HUES6 (cell line): Measurements from ENCODE around the gene U2AF1L4.

Experiments
- H3K27ac ChIP-seq: 2 replicates; pipeline ENCODE4 v1.7.0; 2013; ENCODE audit warnings: low read depth, mild to moderate bottlenecking, low read length, inconsistent platforms
- H3K27me3 ChIP-seq: 2 replicates; pipeline ENCODE4 v1.6.1; 2013; ENCODE audit warnings: low read length; ENCODE audit not compliant: control insufficient read depth, insufficient read depth
- H3K36me3 ChIP-seq: 2 replicates; pipeline ENCODE4 v1.6.1; 2013; ENCODE audit warnings: low read length; ENCODE audit not compliant: control insufficient read depth, insufficient read depth
- H3K4me1 ChIP-seq: 2 replicates; pipeline ENCODE4 v1.6.1; 2013; ENCODE audit warnings: low read length; ENCODE audit not compliant: control insufficient read depth, insufficient read depth
- H3K4me3 ChIP-seq: 2 replicates; pipeline ENCODE4 v1.5.1; 2013; ENCODE audit warnings: low read depth, low read length
- H3K9ac ChIP-seq: one replicate; pipeline ENCODE4 v1.6.1; 2013; ENCODE audit warnings: mild to moderate bottlenecking, low read length
- H3K9me3 ChIP-seq: 2 replicates; pipeline ENCODE4 v1.6.1; 2013; ENCODE audit warnings: low read depth, low read length; ENCODE audit not compliant: control insufficient read depth, insufficient read depth

The U2AF1L4 gene

GRCh38 chr19:35755550-35756376, 10.5 kb upstream of the U2AF1L4 start:
- Histone ChIP-seq H3K9me3 (no peaks in the 10 kb centered on the region), H3K36me3 (peaks cover 25% of the 10 kb centered on the region), H3K4me1 (peaks cover 11% of the 10 kb centered on the region), H3K9ac (peak overlapping the region; percentile 34), H3K27me3 (peaks cover 11% of the 10 kb centered on the region; the same call in 1 of the 2 replicates), H3K27ac (no peak overlapping the region), H3K4me3 (peak overlapping the region; percentile 95)

- Histone ChIP-seq H3K36me3 (peaks cover 20% of the 10 kb centered on the region; the same call in 1 of the 2 replicates), H3K27ac (no peak overlapping the region), H3K4me1 (peaks cover 11% of the 10 kb centered on the region), H3K4me3 (peak overlapping the region; percentile 95), H3K9me3 (no peaks in the 10 kb centered on the region), H3K27me3 (peaks cover 11% of the 10 kb centered on the region; the same call in 1 of the 2 replicates), H3K9ac (peak overlapping the region; percentile 28)
Measured at GRCh38 chr19:35755131-35755549, 9.9 kb upstream of the U2AF1L4 start.

- Histone ChIP-seq H3K9me3 (no peaks in the 10 kb centered on the region), H3K9ac (no peak overlapping the region), H3K4me1 (peaks cover 11% of the 10 kb centered on the region), H3K27me3 (peaks cover 11% of the 10 kb centered on the region; the same call in 1 of the 2 replicates), H3K4me3 (no peak overlapping the region), H3K36me3 (peaks cover 14% of the 10 kb centered on the region; the same call in 1 of the 2 replicates), H3K27ac (no peak overlapping the region)
Measured at GRCh38 chr19:35754370-35755130, 9.3 kb upstream of the U2AF1L4 start.

GRCh38 chr19:35753634-35754369, 8.6 kb upstream of the U2AF1L4 start:
- Histone ChIP-seq H3K9me3 (no peaks in the 10 kb centered on the region), H3K36me3 (peaks cover 14% of the 10 kb centered on the region; the same call in 1 of the 2 replicates), H3K4me3 (no peak overlapping the region), H3K4me1 (peaks cover 13% of the 10 kb centered on the region), H3K9ac (no peak overlapping the region), H3K27me3 (peaks cover 11% of the 10 kb centered on the region; the same call in 1 of the 2 replicates), H3K27ac (no peak overlapping the region)

- Histone ChIP-seq H3K9ac (no peak overlapping the region), H3K9me3 (no peaks in the 10 kb centered on the region), H3K36me3 (peaks cover 14% of the 10 kb centered on the region; the same call in 1 of the 2 replicates), H3K4me3 (no peak overlapping the region), H3K4me1 (peaks cover 13% of the 10 kb centered on the region), H3K27me3 (peaks cover 11% of the 10 kb centered on the region; the same call in 1 of the 2 replicates), H3K27ac (no peak overlapping the region)
Measured at GRCh38 chr19:35752746-35753350, 7.6 kb upstream of the U2AF1L4 start.

GRCh38 chr19:35751839-35752745, 6.9 kb upstream of the U2AF1L4 start:
- Histone ChIP-seq H3K4me3 (no peak overlapping the region), H3K9me3 (no peaks in the 10 kb centered on the region), H3K9ac (no peak overlapping the region), H3K36me3 (peaks cover 14% of the 10 kb centered on the region; the same call in 1 of the 2 replicates), H3K27me3 (peaks cover 11% of the 10 kb centered on the region; the same call in 1 of the 2 replicates), H3K27ac (no peak overlapping the region), H3K4me1 (peaks cover 11% of the 10 kb centered on the region)

GRCh38 chr19:35750167-35750566, 4.9 kb upstream of the U2AF1L4 start:
- Histone ChIP-seq H3K36me3 (peaks cover 14% of the 10 kb centered on the region; the same call in 1 of the 2 replicates), H3K4me1 (0 out of 2 replicates have a peak, but pooled peaks cover 8% of the 10 kb centered on the region), H3K9me3 (no peaks in the 10 kb centered on the region), H3K9ac (no peak overlapping the region), H3K27ac (no peak overlapping the region), H3K4me3 (no peak overlapping the region), H3K27me3 (peaks cover 2% of the 10 kb centered on the region; the same call in 1 of the 2 replicates)

GRCh38 chr19:35748106-35749020, 3.1 kb upstream of the U2AF1L4 start, which contains the start of gene LIN37:
Gene LIN37 (plus strand): TSS chr19:35748576. CDS start chr19:35748725, 149 bp downstream.
- Histone ChIP-seq H3K27ac (no peak within 1 kb of the TSS), H3K27me3 (no peaks in the 10 kb centered on the region), H3K9me3 (no peaks in the 10 kb centered on the region), H3K36me3 (0 out of 2 replicates have a peak, but pooled peaks cover 8% of the 10 kb centered on the region), H3K9ac (peak within 1 kb of the TSS; percentile 66), H3K4me3 (peak within 1 kb of the TSS; percentile 88), H3K4me1 (peaks cover 14% of the 10 kb centered on the region)

GRCh38 chr19:35746531-35746930, 1.3 kb upstream of the U2AF1L4 start:
- Histone ChIP-seq H3K9ac (peak overlapping the region; percentile 76), H3K27ac (no peak overlapping the region), H3K4me3 (peak overlapping the region; percentile 93), H3K4me1 (peaks cover 14% of the 10 kb centered on the region), H3K36me3 (no peaks in the 10 kb centered on the region), H3K27me3 (no peaks in the 10 kb centered on the region), H3K9me3 (no peaks in the 10 kb centered on the region)
